Nephron progenitor cell (in vitro differentiated cells): ENCODE results near the gene CD46.

Experiments
- DNase-seq: peaks from one replicate; pipeline ENCODE4 v3.0.0; 2021
- H3K27ac Mint-ChIP-seq: 2 replicates; pipeline ENCODE4 v1.8.0; 2021; ENCODE audit warnings: mild to moderate bottlenecking, moderate library complexity, mixed read lengths
- H3K27me3 Mint-ChIP-seq: 2 replicates; pipeline ENCODE4 v1.8.0; 2021; ENCODE audit warnings: mild to moderate bottlenecking, low read depth, mixed read lengths; ENCODE audit not compliant: poor library complexity
- H3K36me3 Mint-ChIP-seq: 2 replicates; pipeline ENCODE4 v1.8.0; 2021; ENCODE audit warnings: low read depth, mixed read lengths
- H3K4me1 Mint-ChIP-seq: 2 replicates; pipeline ENCODE4 v1.8.0; 2021; ENCODE audit warnings: mixed read lengths
- H3K4me3 Mint-ChIP-seq: 2 replicates; pipeline ENCODE4 v1.8.0; 2021; ENCODE audit warnings: mild to moderate bottlenecking, moderate library complexity, mixed read lengths
- H3K9me3 Mint-ChIP-seq: 2 replicates; pipeline ENCODE4 v1.8.0; 2021; ENCODE audit warnings: mild to moderate bottlenecking, moderate library complexity, mixed read lengths
- CTCF ChIP-seq: fragments of 200-600 bp; sonication (generic); IDR thresholded peaks from 2 replicates; pipeline ENCODE4 v1.5.0; 2021; ENCODE audit warnings: antibody characterized with exemption

Gene CD46

GRCh38 chr1:207803678-207804077, 51.8 kb downstream of the CD46 start:
- H3K9me3 Mint-ChIP-seq, result no peaks in the 10 kb centered on the region
- H3K4me3 Mint-ChIP-seq, result no peak overlapping the region
- H3K27ac Mint-ChIP-seq, result no peak overlapping the region
- peaks cover 5% of the 10 kb centered on the region for H3K36me3 Mint-ChIP-seq
- TF ChIP-seq CTCF, result no peak
- DNase-seq, result no peak
- H3K27me3 Mint-ChIP-seq, result no peaks in the 10 kb centered on the region
- H3K4me1 Mint-ChIP-seq, result peaks cover 51% of the 10 kb centered on the region

- no peak for TF ChIP-seq CTCF
- Mint-ChIP-seq H3K27me3 (peaks cover 4% of the 10 kb centered on the region), H3K4me1 (peaks cover 57% of the 10 kb centered on the region), H3K4me3 (no peak overlapping the region), H3K36me3 (peaks cover 5% of the 10 kb centered on the region), H3K27ac (peak overlapping the region; percentile 48), H3K9me3 (no peaks in the 10 kb centered on the region)
- no peak for DNase-seq
These were observed 53.0 kb downstream of the CD46 start for GRCh38 chr1:207804721-207805468.

GRCh38 chr1:207805841-207806421, 54.1 kb downstream of the CD46 start:
- Mint-ChIP-seq H3K36me3 (peaks cover 5% of the 10 kb centered on the region), H3K4me1 (peaks cover 57% of the 10 kb centered on the region), H3K27me3 (peaks cover 4% of the 10 kb centered on the region), H3K27ac (no peak overlapping the region), H3K4me3 (no peak overlapping the region), H3K9me3 (no peaks in the 10 kb centered on the region)
- TF ChIP-seq CTCF, result no peak
- no peak for DNase-seq

- Mint-ChIP-seq H3K4me3 (no peak overlapping the region), H3K36me3 (peaks cover 5% of the 10 kb centered on the region), H3K9me3 (no peaks in the 10 kb centered on the region), H3K27me3 (peaks cover 4% of the 10 kb centered on the region), H3K27ac (no peak overlapping the region), H3K4me1 (peaks cover 59% of the 10 kb centered on the region)
- no peak for TF ChIP-seq CTCF
- DNase-seq, result no peak
These were observed 54.9 kb downstream of the CD46 start for GRCh38 chr1:207806531-207807325.

GRCh38 chr1:207807326-207807689, 55.5 kb downstream of the CD46 start:
- H3K4me3 Mint-ChIP-seq, result no peak overlapping the region
- H3K9me3 Mint-ChIP-seq, result no peaks in the 10 kb centered on the region
- no peak overlapping the region for H3K27ac Mint-ChIP-seq
- H3K27me3 Mint-ChIP-seq, result peaks cover 4% of the 10 kb centered on the region
- H3K36me3 Mint-ChIP-seq, result peaks cover under 1% of the 10 kb centered on the region
- peaks cover 65% of the 10 kb centered on the region for H3K4me1 Mint-ChIP-seq
- no peak for TF ChIP-seq CTCF
- no peak for DNase-seq
